Right ventricle myocardium superior (tissue), 1 donor: ENCODE results near the gene ACOD1. TPM values are rescaled to one million over a fixed set of nuclear protein-coding genes. Genes with fewer than 3 reads are reported as not detected.
"Not testable (repeated sequence)": the region's sequence is repeated elsewhere in the genome, so short reads cannot be mapped to it uniquely, and the experiment has no call there.

Source experiments
- ATAC-seq: fragments of 200-7000 bp; cut with Tn5 transposase; one replicate; pipeline ENCODE4 v1.9.1; 2020; ENCODE audit warnings: mild to moderate bottlenecking; ENCODE audit not compliant: poor library complexity
- DNase-seq: peaks from one replicate; pipeline ENCODE4 v3.0.0-alpha.2; 2020
- intact Hi-C: fragments of 100-400 bp; cut with DNase I; formaldehyde crosslinking; loops from one replicate; pipeline ENCODE4 v1.11.2; 2022
- total RNA-seq: library from RNA; stranded (reverse); fragmentation: NEBNext Ultra II Directional; extraction: Animal tissue kit (Norgen Biotek cat#: 25700); gene quantifications from one replicate; pipeline ENCODE4 v1.2.1, GENCODE V29; 2021
- donor health status: DM: no; HTN: yes; CAD: no; lungs with severe emphysema.

The ACOD1 gene
- total RNA-seq, 1 donor from 2014 or later = not detected

DNA sequence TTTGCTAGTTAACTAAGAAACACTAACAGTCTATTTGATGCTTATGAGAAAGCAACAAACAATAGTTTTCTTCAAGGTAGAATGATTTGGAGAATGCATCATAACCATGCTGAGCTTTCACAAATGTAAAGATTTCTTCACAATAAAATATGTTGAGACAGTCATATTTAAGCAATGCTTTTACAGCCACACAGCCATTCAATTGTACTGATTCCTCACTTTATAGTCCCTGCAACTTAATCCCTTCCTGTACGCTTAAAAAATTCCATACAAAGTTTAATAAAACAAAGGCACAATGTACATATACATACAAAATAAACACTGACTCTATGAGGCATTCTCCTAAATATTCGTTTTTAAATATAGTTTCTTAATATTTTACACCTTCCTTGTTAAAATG is 4.7 kb upstream of the ACOD1 start:
- intact Hi-C loops = no loop called here
- DNase-seq (no peak), ATAC-seq (no peak)

DNA sequence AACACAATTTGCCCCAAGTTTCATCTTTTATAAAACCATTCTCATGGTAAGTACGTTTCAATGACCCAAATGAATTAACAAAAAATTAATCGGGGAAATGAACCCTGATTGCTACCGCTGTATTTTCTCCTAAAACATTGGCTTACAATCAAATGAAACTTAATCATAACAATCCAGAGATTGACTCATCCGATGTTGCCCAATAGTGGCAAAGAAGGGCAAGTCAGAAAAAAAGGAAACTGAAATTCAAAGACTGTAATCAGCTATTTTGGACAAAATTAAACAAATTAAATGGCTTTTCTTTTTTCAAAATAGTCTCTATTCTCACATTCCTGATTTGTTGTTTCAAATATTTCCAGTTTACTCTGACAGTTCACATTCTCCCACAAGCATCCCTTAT is 3.9 kb upstream of the ACOD1 start:
- no peak for DNase-seq
- no peak for ATAC-seq
- intact Hi-C loops = no loop called here

DNA sequence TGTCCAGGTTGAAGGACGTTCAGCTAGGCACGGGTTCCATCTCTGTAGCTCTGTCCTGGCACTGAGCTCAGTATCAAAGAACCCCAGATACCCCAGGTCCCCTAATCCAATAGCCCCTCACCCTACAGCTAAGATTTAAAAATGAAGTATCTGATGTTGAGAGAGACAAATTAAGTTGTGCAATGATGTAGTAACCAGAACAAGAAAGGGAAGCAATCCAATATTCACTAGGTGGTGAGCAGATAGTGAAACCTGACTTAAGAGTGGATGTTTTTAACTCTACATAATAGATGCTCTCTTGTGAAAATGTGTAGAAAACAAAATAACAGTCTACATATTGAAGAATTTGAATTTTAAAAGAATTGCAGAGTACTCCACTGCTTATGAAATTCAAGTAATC is 1.8 kb downstream of the ACOD1 start:
- DNase-seq (no peak), ATAC-seq (no peak)
- intact Hi-C loops = no loop called here

DNA sequence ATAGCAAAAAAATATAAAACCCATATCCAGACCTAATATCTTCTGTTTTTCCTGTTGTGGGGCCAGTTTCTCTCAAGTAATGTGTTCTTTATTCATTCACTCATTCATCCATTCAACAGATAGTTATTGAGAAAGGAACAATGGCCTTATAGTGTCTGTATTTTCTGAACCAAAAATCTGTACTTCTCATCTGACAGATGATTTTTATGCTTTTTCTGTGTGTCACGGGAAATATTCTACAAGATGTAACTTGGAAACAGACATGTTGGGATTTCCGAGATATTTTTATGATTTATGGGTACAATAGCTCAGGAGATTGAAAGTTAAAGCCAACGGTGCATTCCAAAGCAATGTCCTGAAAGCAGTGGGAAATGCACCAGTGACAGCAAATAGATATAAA is 5.7 kb downstream of the ACOD1 start:
- DNase-seq (no peak), ATAC-seq (no peak)
- intact Hi-C loops = no loop called here

DNA sequence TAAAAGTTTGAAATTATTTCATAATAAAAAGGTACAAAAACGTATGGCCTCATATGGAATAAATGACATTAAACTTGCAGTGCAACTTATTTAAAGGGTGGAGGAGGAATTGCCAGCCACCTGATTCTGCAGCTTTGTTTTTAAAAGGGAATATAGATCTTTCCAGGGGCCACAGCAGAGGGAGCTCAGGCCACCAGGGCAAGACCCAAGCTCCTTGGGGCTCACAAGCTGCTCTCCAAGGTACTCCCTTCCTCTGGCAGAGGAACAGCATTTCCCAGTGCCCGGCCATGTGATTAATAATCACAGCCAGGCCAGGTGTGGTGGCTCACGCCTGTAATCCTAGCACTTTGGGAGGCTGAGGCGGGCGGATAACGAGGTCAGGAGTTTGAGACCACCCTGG is 6.2 kb downstream of the ACOD1 start:
- DNase-seq = no peak
- intact Hi-C loops = no loop called here
- no peak for ATAC-seq

DNA sequence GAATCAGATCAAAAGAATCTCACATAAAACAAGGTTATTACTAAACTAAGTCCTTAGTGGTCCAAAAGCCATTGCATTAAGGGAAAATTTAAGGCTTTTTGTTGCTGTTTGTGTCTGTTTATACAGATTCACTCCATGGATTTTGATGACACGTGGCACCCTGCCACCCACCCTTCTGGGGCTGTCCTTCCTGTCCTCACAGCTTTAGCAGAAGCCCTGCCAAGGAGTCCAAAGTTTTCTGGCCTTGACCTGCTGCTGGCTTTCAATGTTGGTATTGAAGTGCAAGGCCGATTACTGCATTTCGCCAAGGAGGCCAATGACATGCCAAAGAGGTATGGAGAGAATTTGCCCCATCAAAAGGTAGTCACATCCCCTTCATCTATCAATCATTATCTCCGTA is 6.9 kb downstream of the ACOD1 start:
- intact Hi-C loops = no loop called here
- DNase-seq (no peak), ATAC-seq (no peak)

DNA sequence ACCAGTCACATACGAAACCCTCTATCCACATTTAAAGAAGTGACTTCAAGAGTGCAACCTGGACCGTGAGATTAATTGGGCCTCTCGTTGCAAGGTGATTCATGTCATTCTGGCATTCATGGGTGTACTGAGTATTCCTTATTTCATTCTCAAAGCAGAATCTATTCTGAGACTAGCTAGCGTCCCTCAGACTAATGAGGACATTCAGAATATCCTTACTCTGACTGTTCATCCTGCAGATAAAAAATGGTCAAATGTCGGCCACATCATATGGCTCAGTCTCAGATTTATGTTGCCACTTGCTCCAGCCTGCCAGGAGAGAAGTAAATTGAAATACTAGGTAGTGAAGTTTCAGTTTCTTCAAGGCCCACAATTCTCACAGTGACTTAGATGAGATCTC is 7.3 kb downstream of the ACOD1 start:
- no peak for ATAC-seq
- intact Hi-C loops = no loop called here
- no peak for DNase-seq

DNA sequence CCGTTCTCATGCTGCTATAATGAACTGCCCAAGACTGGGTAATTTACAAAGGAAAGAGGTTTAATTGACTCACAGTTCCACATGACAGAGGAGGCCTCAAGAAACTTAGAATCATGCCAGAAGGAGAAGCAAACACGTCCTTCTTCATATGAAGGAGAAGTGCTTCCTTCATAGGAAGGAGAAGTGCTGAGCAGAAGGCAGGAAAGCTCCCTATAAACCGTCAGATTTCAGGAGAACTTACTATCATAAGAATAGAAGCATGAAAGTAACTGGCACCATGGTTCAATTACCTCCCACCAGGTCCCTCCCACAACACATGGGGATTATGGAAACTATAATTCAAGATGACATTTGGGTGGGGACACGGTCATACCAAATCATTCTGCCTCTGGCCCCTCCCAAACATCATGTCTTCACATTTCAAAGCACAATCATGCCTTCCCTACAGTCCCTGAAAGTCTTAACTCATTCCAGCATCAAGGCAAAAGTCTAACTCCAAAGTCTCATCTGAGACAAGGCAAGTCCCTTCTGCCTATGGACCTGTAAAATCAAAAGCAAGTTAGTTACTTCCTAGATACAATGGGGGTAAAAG is 10.6 kb downstream of the ACOD1 start:
- DNase-seq (no peak), ATAC-seq (no peak)
- intact Hi-C loops = no loop called here

DNA sequence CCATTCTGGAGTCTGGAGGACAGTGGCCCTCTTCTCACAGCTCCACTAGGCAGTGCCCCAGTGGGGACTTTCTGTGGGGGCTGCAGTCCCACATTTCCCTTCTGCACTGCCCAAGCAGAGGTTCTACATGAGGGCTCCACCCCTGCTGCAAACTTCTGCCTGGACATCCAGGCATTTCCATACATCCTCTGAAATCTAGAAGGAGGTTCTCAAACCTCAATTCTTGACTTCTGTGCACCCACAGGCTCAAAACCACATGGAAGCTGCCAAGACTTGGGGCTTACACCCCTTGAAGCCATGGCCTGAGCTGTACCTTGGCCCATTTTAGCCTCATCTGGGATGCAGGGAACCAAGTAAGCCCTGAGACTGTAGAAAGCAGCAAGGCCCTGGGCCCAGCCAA is 11.4 kb downstream of the ACOD1 start:
- DNase-seq, ATAC-seq, intact Hi-C loops: not testable (repeated sequence)

DNA sequence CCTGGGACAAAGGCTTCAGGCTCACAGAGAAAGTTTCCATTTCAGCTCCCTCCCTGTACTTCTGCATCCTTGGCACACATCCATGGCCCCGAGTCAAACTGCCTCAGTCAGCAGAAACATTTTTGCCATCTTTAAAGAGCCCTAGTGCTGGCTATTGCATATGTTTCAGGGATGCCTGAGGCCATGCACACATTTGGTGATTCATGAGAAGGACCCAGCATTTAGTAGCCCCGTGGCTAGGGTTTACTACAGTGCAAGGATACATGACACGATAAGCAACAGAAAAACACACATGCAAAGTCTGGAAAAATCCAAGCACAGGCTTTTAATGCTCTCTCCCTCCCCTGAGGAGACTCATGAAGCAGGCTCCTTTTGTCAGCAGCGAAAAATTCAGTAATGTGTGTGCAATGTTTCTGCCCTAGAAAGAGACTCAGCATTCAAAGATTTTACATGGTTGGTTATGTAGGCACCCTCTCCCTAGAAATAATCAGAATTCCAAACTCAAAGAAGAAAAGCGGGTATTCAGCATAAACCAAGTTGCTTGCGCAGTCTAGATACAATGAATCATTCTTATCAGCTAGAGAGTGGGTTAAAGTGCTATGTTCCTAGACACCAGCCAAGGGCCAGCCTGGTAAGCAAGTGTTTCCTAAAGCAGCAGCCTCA is 17.6 kb downstream of the ACOD1 start:
- DNase-seq (peak; percentile 72), ATAC-seq (peak; percentile 65)
- intact Hi-C loops = no loop called here

DNA sequence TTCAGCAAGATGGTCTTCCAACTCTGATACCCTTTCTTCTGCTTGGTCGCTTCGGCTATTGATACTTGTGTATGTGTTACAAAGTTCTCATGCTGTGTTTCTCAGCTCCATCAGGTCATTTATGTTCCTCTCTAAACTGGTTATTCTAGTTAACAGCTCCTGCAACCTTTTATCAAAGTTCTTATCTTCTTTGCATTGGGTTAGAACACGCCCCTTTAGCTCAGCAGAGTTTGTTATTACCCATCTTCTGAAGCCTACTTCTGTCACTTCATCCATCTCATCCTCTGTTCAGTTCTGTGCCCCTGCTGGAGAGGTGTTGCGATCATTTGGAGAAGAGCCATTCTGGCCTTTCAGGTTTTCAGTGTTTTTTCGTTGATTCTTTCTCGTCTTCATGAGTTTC is 18.7 kb downstream of the ACOD1 start:
- DNase-seq (no peak), ATAC-seq (no peak)
- intact Hi-C loops = no loop called here

DNA sequence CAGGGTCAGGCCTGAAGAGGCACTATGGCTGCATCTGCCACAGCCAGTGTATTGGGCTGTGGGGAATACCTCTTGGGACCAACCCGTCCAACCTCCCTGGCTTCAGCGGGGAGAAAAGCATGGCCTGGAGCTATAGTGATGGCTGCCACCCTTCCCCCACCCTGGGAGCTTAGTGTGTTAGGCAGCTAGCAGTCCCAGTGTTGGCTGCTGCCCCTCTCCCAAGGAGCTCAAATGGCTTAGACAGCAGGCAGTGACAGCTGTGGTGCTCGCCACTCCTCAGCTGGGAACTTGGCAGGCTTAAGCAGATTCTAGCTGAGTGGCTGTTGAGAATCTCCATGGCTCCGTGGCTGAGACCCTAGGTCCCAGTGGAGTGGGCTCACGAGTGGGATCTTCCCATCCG is 19.7 kb downstream of the ACOD1 start:
- ATAC-seq = no peak
- DNase-seq = no peak
- intact Hi-C loops = no loop called here

DNA sequence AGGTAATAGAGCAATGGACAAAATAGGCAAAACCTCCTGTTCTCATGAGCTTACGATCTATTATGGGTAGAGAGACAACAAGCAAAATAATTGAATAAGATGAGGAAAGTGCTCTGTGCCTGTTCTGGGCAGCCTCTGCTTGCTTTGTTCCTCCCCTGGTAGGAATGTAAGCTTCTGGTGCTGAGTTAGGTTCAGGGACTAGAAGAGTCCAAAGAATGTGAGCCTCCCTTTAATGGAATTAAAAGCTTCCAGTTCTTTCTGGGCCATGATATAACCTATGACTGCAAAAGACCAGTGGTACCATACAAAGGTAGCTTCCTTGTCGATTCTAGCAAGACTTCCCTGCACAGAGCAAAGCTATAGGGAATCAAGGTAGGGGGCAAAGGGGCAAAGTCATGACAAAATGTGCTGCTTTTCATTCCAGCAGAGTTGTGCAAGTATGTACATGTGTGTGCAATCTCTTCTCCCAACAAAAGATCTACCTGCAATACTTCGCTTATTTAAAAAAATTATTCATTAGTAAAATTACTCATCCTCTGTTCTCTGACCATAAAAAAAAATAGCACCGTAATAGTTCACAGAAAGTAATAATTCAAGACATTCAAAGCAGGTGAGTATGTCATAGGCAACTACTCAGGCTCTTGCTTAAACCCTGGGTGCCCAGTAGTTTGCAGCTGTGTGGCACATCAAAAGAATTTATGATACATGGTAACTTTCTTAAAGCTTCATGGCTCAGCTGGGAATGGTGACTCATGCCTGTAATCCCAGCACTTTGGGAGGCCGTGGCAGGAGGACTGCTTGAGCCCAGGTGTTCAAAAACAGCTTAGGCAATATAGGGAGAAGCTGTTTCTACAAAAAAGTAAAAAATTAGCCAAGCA is 21.4 kb downstream of the ACOD1 start:
- intact Hi-C loops = no loop called here
- ATAC-seq (no peak), DNase-seq (no peak)

DNA sequence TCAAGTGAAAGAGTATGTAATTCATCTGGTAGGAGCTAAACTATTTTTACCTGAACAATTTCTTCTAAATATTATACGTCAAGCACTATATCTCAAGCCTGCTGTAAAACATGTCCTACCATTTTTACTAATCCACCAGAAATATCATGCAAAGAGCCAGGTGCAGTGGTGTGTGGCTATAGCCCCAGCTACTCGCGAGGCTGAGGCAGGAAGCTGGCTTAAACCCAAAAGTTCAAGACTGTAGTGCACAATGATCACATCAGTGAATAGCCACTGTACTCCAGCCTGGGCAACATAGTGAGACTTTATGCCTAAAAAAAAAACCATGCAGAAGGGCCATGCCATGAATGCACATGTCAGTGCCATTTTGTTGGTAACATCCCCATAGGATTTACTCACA is 22.9 kb downstream of the ACOD1 start:
- intact Hi-C loops = no loop called here
- no peak for DNase-seq
- no peak for ATAC-seq

DNA sequence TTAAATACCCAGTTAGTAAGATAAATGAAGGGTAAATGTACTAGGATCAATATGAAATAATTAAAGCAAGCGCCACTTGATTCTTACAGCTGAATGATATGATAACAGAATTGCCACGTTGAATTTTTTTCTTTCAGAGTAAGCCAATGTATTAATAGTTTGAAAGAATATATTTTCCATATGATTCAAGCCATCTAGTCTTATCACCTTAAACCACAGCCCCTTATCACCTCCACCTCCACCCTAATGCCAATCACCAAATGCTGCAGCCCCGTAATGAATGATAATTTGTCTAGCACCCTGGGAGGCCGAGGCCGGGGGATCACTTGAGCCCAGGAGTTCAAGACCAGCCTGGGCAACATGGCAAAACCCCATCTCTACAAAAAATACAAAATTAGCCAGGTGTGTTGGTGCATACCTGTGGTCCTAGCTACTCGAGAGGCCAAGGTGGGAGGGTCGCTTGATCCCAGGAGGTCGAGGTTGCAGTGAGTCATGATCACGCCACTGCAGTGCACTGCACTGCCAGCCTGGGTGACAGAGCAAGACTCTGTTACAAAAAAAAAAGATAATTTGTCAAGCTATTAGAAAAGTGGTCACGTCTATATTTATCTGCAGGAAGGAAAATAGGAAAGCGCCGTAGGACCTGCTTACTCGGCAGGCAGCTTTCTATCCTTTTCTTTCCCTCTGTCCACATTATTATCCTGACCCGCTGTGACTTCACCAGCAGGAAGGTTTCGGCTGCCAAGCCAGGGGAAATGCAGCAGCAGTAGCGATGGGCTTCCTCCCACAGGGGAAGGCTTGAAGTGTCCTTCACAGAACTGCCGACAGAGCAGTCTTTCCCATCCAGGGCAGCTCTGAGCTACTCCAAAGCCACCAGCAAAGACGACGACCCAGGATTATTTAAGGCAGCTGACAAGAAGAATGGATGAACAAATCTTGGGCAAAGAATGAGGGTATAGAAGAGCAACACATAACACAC is 23.8 kb downstream of the ACOD1 start:
- no peak for DNase-seq
- intact Hi-C loops = no loop called here
- ATAC-seq = no peak

DNA sequence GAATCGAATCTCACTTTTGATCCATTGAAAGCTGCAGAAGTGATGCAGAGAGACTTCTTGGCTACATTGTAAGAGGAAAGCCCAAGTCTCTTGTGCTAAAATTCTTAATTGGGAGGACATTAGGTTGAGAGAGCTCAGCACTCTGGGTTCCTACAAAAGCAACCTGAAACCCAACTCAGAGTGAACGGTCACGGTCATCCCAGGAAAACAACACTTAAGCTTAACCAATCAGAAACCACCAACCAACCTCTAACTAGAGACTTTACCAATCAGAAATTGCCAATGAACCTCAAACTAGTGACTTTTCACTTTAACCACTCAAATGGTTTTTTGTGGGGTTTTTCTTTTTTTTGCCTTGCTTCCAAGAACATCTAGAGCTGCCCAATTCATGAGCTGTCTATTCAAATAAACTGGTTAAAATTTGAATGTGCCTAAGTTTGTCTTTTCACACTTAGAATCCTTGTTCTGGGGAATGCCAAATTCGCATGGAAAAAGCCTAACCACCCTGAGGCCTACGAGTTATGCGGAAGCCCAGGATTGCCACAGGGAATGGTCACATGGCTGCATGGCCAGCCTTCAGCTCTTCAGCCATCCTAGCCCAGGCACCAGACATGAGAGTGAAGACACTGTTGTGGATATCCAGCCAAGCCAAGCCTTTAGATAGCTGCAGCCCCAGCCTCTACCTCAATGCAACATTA is 25.8 kb downstream of the ACOD1 start:
- DNase-seq (no peak), ATAC-seq (no peak)
- intact Hi-C loops = no loop called here

DNA sequence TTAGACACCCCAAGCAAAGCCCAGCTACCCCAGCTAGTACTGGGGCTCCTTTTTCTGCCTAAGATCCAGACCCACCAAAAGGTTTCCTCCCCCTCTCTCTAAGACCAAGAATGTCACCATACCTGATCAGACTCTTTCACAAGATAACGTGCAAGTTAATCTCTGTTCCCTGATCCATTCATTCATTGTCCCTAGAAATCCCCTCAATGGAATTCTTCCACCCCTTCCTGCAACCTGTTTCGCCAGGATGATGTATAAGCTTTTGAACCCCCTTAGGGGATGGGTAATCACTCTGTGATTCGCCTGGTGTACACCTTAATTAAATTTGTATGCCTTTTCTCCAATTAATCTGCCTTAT is 26.3 kb downstream of the ACOD1 start:
- no peak for DNase-seq
- intact Hi-C loops = no loop called here
- ATAC-seq = no peak

DNA sequence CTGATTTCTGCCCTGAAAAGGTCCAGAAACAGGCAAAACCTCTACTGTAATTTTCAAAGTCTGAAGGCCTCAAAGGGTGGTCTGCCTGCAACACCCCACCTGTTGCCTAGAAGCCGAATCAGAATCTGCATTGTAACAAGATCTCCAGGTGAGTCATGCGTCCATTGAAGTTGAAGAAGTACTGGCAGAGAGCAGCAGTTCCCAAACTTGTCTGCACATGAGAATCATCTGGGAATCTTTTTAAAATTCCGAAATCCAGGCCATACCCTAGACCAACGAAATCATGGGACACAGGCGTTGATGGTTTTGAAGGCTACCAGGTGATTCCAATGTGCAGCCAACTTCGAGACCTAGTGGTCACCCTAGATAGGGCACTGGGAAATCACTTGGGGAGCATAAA is 27.6 kb downstream of the ACOD1 start:
- ATAC-seq = no peak
- DNase-seq = no peak
- intact Hi-C loops = no loop called here

DNA sequence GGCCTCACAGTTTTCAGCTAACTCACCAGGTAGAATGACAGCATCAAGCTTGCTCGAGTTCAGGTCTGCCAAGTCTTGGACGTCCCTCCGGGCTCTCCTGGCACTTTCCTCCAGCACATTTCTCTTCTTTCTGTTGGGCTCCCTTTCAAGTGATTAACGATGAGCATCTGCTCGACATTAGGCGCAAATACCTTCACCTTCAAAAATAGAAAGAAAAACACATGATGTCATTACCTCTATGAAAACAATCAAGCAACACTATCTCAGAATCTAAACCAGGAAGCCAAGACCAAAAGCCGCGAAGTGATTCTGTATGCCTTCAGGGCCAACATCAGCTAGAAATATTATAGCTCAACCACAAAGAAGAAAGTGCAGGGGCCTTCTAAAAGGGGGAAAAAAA is 28.2 kb downstream of the ACOD1 start:
- DNase-seq = no peak
- no peak for ATAC-seq
- intact Hi-C loops = no loop called here
